Renal pelvis (tissue), 4 donors: ENCODE results near the gene LDB2. TPM values are rescaled to one million over a fixed set of nuclear protein-coding genes. Genes with fewer than 3 reads are reported as not detected.

Experiments
- DNase-seq: peaks from one replicate; pipeline ENCODE4 v3.0.0-alpha.2; 2013
- polyA plus RNA-seq, 3 donors: library from polyadenylated mRNA; unstranded; fragments of 120-200 nt; gene quantifications; one replicate each; pipeline ENCODE4 v1.2.1, GENCODE V29; 2013; ENCODE audit not compliant: insufficient read length in 3 of 3

The LDB2 gene
- polyA plus RNA-seq, 3 donors: 72.0 to 79.8 (median 78.2) TPM

- DNase-seq: no peak
Measured at GRCh38 chr4:16727218-16727617, 171.2 kb downstream of the LDB2 start.

DNA sequence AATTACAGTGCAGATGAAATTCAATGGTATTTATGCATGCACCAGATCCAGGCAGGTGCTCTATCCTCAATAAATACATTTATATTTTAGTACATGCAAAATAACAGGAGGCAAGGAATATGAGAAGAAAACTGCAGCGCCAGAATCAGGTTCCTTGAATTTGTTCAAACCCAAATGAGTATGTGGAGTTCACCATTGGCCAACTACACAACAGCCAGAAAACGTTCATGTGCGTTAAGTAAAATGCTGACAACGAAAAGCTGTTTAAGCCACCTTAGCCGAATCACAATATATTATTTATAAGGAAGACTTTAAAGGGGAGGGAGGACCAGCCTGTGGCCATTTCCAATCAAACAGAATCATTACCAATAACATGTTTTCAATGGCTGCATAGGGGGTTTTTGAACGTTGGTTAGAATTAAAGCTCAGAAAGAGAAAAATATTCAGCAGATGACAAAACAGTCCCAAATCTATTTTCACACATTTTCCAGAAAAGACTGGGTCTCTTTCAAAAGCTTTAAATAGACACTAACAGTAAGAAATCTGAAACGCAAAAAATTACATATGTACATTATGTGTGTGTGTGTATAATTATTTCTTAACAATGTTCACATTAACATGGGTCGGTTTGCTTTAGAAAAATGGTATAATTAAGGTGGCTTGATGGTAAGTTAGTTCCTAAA is 171.9 kb downstream of the LDB2 start:
- no peak for DNase-seq

- no peak for DNase-seq
Measured at GRCh38 chr4:16725252-16725651, 173.2 kb downstream of the LDB2 start.

DNA sequence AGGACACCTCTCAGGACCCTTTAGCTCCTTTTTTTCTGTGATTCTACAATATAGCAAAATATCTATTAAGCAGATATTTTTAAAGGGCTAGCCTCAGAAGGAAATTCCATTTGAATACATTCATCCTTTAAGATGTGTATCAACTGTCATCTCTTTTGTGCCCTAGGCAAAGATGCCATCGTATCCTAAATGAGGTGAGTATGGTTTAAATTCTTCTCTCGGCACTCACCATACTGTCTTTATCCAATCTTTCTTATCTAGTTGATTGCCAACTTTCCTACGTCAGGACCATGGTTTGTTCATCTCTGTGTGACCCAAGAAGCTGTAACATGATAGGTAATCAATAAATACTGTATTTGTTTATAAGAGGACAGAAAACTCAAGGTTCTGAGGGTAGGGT is 176.0 kb downstream of the LDB2 start:
- no peak for DNase-seq

GRCh38 chr4:16721613-16722291 is 176.7 kb downstream of the LDB2 start:
- no peak for DNase-seq

- no peak for DNase-seq
Measured at GRCh38 chr4:16720761-16721160, 177.7 kb downstream of the LDB2 start.

- no peak for DNase-seq
Measured at GRCh38 chr4:16717266-16717970, 181.0 kb downstream of the LDB2 start.

GRCh38 chr4:16715482-16715881 is 183.0 kb downstream of the LDB2 start:
- no peak for DNase-seq

GRCh38 chr4:16714191-16714590 is 184.3 kb downstream of the LDB2 start:
- DNase-seq: no peak

GRCh38 chr4:16713696-16714095 is 184.7 kb downstream of the LDB2 start:
- DNase-seq: no peak

DNA sequence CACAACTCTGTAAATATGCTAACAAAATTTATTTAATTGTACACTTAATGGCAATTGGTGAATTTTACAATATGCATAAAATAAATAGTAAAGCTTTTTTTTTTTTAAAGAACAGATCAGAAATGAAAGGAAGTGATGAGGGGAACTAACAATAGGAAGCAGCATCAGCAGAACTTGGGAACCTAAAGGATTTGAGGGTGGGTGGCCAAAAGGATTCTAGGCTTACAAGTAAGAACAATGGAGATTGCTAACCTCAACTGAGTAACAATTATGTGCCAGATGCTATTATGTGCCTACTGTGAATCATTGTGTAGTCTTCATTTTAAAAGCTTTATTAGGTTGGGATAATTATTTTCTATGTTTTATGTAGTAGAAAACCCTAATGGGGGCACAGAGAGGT is 185.2 kb downstream of the LDB2 start:
- DNase-seq: no peak

GRCh38 chr4:16710198-16710597 is 188.2 kb downstream of the LDB2 start:
- no peak for DNase-seq

- no peak for DNase-seq
Measured at GRCh38 chr4:16707874-16708273, 190.6 kb downstream of the LDB2 start.

DNA sequence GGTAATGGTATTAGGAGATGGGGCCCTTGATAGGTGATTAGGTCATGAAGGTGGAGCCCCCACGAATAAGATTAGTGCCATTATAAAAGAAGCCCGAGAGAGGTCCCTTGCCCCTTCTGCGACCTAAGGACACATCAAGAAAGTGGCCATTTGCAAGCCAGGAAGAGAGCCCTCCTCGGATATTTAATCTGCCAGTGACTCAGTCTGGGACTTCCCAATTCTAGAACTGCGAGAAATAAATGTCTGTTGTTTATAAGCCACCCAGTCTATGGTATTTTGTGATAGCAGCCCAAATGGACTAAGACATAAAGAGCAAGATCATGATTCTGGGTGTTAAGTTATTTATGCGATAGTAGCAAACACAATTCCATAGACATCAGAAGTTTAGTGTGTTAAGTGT is 192.2 kb downstream of the LDB2 start:
- no peak for DNase-seq

GRCh38 chr4:16705341-16705740 is 193.1 kb downstream of the LDB2 start:
- no peak for DNase-seq

DNA sequence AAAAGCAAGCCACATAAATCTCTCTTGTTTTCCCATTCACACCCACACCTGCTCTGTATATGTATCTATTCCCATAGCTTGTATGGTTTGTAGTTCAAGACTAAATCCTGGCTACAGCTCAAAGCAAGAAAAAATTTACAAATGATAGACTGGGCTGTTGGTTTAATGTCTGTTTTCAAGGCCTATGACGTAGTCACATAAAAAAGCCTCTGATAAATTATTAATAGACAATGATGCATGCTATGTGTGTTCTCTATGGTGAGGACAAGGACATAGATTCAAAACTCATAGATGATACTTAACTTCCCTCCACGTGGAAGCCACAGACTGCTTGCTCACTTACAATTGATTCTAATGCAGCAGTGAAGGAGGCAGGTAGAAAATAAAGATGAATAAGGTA is 194.0 kb downstream of the LDB2 start:
- no peak for DNase-seq

- DNase-seq: no peak
Measured at GRCh38 chr4:16695896-16696295, 202.5 kb downstream of the LDB2 start.

DNA sequence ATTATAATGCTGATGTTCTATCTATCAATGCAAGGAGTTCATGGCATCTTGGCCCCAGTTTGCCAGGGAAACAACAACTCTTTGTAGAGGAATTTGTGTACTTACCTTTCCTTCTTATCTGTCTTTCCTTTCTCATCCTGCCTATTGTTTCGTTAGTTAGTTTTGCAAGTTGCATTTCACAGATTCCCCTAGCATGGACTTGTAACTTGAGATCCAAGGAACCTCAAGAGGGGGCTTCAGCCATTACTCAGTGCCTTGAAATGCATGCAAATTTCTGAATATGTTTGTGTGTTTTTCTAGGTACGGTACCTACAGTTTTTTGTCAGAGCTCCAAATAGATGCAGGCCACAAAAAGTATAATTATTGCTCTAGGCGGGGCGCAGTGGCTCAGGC is 203.6 kb downstream of the LDB2 start:
- no peak for DNase-seq

- peak; percentile 65 for DNase-seq
Measured at GRCh38 chr4:16694173-16694883, 204.1 kb downstream of the LDB2 start.

- no peak for DNase-seq
Measured at GRCh38 chr4:16693641-16694040, 204.8 kb downstream of the LDB2 start.

- DNase-seq: no peak
Measured at GRCh38 chr4:16692961-16693506, 205.4 kb downstream of the LDB2 start.

DNA sequence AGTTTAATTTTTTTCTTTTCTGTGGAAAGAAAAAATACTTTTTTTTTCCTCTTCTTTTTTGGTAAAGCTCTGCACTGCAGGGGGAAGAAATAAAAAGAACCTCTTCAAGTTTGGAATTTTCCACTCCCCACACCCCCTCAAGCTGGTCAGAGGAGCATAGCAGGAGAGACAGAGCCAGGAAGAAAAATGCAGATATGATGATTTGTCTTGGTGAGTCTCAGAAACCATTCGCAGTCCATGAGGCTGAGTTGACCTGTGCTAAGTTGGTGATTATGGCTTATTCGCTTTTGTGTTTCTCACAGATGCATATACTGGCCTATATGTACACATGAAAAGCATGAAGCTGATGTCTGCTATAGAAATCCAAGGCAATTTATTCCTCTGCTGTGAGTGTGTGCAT is 205.9 kb downstream of the LDB2 start:
- DNase-seq: no peak
